Left hindlimb (tissue), 1 donor: ENCODE data around the gene PAF1.
A peak's percentile ranks its signal among the peaks of the same experiment; 100 is the strongest.
"Not testable (repeated sequence)": the region's sequence is repeated elsewhere in the genome, so short reads cannot be mapped to it uniquely, and the experiment has no call there.

Experiments
- DNase-seq: peaks from one replicate; pipeline ENCODE4 v3.0.0-alpha.2; 2018

Gene PAF1

DNA sequence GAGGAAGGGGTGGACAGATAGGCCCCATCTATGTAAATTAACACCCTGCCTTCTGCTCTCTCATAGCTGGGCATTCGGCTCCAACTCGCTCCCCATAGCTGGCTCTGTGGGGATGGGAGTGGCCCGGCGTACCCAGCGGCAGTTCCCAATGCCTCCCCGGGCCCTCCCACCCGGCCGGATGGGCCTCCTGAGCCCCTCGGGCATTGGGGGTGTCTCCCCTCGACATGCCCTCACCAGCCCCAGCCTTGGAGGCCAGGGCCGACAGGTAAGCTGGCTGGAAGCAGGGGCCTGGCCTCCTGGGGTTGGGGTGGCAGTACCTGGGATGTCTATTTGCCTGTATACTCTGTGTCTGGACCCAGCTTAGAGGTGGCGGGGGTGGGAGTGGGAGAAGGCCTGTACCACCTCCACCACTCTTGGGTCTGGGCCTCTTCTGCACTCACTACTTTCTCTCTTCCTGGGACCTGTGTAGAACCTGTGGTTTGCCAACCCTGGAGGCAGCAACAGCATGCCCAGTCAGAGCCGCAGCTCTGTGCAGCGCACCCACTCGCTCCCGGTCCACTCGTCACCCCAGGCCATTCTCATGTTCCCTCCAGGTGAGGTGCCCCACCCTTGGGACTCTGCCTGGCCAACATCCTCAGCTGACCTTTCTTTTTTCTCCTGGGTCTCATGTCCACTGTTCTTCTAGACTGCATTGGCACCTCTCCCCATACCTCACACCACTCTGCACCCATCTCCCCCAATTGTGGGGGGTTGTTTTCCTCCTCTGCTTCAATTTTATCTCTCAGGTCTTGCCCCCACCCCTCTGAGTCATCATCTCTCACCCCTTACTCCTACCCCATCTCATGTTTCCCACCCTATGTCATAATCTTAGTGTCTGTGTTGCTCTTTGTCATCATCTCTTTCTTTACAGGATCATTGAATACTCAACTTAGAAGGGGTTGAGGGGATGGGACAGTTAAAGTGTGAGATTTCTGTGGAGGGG lies 10.1 kb downstream of the PAF1 start:
- DNase-seq: no peak

DNA sequence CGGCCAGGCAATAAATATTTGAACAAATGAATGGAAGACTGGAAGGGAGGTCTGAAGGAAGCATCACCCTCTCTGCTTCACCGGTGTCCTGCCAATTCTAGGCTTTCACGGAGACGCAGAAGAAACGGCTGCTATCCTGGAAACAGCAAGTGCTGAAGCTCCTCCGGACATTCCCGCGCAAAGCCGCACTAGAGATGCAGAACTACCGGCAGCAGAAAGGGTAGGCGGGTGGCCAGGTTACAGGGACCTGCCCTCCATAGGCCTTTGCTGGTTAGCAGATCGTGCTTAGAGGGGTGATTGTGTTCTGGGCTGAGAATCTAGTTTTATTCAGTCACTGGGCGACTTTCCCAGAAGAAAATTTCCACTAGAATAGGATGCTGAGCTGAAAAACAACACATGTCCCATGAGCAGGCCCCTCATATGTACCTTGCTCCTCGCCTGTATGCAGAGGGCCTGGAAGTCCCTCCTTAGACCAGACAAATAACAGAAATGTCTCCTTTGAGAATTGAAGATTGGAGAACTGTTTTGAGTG lies 11.0 kb downstream of the PAF1 start:
- no peak for DNase-seq

DNA sequence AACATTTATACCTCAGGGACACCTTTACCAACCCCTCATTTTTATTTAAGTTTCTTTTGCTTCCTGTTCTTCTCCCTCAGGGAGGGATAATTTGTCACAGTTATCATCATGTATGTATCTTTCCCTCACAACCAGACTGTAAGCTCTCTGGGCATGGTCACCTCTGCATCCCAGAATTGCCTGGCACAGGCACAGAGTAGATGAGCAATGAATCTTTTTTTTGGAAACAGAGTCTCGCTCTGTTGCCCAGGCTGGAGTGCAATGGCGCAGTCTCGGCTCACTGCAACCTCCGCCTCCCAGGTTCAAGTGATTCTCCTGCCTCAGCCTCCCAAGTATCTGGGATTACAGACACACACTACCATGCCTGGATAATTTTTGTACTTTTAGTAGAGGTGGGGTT lies 11.5 kb downstream of the PAF1 start:
- not testable (repeated sequence) for DNase-seq

DNA sequence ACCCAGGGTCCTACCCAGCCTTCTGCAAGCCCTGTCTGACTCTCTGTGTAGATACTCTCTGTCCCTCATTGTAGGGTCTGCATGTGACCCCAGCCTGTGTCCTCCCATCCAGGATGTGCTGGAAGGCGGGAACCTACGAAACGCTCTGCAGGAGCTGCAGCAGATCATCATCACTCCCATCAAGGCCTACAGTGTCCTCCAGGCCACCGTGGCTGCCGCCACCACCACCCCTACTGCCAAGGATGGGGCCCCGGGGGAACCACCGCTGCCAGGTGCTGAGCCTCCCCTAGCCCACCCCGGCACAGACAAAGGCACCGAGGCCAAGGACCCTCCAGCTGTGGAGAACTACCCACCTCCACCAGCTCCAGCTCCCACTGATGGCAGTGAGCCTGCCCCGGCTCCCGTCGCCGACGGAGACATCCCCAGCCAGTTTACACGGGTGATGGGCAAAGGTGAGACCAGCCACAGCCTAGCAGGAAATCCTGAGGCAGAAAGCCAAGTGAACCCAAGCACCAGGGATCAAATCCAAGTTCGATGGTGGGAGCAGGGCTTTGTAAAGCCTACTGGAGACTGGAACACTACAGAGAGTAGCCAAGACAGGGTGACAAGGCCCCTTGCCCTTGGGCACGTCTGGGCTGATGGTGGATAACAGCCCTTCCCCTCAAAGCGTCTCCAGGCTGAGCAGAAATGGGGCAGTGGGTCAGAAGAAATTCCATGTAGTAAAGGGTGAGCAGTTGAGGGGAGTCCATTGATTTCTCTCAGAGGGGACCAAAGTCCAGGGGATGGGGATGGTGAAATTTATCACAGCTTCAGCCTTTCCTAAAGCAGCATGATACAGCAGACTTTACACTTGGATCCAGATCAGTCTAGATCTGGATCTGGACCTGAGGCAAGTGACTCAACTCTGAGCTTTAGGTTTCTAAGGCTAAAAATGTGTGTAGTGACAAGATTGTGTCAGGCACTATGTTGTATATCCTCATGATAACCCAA lies 13.2 kb downstream of the PAF1 start:
- no peak for DNase-seq

DNA sequence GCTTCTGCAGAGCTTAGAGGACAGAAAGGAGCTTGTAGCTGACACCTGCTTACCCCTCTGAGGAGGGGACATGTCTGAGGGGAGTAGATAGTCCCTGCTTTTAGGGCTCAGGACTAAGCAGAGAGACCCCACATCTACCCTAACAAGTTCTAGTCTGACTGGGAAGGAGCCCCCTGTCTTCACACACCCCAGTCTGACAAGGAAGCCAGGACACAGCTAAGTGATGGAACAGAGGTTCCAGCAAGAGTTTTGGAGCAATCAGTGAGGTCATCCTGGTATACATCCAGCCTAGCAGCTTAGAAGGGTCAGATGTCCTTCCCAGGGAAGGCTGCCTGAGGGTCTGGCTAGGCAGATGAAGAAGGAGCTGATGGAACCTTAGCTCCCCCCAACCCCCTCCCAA lies 15.0 kb downstream of the PAF1 start:
- DNase-seq: no peak

DNA sequence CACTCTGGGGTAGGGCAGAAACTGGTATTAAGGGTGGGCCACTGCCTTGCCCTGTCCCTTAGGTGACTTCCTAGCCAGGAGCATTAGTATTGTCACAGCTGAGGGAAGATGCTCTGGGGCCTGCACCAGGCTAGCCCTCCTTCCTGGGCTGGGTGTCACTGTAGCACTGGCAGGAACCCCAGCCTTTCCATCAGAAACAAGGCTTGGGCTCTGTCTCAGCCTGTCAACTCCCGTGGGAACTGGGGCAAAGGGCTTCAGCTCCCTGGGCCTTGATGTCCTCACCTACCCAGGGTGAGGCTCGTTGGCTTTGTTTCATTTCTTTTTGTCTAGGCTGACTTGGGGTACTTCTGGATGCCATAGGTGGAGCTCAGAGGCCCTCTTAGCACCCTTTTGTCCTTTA lies 18.0 kb downstream of the PAF1 start:
- DNase-seq: no peak

DNA sequence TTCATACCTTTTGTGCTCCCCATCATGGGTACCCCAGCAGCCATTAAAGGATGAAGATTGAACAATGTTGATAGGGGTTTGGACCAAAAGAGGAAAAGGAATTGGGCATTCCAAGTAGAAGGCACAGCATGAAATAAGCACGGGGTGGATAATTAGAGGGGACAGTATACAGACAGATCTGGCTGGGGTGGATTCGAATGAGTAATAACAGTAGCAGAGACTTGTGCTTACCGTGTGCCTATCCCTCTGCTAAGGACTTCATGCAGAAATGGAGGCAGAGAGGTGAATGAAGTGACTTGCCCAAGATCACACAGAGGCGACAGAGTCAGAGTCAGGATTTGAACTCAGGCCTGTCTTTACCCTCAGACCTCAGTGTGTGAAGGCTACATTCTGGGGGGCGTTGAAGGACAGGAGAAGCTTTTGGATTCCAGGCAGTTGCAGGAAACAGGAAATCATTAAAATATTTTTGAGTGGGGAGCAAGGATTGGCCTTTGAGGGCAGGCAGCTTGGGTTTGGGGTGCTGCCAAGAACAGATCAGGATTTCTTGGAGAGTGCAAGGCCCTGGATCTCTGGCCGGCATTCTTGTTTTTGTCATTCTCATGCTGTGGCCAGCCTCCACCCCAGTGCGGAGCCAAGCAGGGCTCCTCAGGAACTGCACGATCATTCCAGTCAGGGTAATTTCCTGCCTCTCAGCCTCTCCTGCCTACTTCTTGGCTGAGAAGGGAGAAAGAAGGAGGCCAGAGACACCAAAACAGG lies 18.7 kb downstream of the PAF1 start:
- peak; percentile 92 for DNase-seq

DNA sequence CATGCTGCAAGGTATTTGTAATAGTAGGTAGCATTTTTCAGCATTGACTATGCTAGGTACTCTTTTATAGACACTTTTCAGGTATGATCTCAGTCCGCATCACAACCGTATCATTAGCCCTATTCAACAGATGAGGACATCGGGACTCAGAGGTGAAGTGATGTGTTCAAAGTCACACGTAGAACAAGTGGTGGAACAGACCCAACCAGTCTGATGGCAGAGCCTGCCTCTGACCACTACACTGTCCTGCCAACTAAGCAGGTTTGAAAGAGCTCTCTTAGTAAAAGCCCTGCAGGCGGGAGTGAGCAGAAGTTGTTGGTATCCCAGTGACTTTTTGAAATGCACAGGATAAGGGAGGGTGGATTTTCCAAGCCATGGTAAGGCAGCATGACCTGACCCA lies 20.2 kb downstream of the PAF1 start:
- no peak for DNase-seq

DNA sequence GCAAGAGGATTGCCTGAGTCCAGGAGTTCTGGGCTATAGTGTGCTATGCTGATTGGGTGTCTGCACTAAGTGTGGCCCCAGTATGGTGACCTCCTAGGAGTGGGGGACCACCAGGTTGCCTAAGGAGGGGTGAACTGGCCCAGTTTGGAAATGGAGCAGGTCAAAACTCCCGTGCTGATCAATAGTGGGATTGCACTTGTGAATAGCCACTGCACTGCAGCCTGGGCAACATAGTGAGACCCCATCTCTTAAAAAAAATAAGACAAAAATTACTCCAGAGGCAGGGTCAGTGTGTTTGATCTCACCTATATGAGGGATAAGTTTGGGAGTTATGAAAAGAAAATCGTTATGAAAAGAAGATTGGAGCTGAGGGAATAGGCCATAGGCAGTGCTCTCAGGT lies 21.7 kb downstream of the PAF1 start:
- DNase-seq: no peak

DNA sequence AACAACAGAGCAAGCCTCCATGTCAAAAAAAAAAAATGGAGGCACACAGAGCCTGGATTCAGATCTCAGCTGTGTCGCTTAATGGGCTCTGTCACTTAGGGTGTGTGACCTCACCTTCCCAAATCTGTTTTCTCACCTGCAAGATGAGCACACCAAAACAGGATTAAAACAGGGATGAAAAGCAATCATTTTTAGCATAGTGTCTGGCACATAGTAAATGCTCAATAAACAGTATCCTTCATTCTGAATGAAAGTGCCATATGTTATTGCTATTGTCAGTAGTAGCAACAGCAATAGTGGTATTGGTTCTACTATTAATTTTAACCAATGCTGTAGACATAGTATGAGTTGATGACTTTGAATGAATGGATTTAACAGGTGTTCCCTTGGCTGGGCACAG lies 25.4 kb downstream of the PAF1 start:
- no peak for DNase-seq

DNA sequence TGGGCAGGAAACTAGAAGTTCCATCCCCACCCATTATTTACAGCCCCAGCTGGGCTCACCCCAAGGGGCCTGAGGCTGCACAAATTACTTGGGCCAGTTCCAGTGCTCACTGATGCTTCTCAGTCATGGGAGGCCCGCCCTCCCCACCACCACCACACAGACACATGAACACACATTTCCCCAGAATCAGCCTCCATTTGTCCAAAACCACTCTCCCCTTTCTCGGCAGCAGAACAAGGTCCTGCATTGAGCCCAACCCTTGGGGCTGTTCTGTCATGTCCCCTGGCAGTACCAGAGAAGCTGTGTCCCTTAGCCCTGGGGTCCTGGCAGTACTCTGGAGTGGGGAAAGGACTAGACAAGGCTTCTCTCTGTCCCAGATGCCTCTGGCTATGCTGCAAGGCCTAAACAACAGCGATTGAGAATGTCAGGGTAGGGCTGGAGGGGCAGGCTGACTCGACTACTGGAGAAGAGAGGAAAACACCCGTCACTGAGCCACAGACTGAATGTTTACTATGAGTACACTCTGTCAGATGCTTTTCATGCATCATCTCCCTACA lies 26.9 kb downstream of the PAF1 start:
- DNase-seq: peak; percentile 69

DNA sequence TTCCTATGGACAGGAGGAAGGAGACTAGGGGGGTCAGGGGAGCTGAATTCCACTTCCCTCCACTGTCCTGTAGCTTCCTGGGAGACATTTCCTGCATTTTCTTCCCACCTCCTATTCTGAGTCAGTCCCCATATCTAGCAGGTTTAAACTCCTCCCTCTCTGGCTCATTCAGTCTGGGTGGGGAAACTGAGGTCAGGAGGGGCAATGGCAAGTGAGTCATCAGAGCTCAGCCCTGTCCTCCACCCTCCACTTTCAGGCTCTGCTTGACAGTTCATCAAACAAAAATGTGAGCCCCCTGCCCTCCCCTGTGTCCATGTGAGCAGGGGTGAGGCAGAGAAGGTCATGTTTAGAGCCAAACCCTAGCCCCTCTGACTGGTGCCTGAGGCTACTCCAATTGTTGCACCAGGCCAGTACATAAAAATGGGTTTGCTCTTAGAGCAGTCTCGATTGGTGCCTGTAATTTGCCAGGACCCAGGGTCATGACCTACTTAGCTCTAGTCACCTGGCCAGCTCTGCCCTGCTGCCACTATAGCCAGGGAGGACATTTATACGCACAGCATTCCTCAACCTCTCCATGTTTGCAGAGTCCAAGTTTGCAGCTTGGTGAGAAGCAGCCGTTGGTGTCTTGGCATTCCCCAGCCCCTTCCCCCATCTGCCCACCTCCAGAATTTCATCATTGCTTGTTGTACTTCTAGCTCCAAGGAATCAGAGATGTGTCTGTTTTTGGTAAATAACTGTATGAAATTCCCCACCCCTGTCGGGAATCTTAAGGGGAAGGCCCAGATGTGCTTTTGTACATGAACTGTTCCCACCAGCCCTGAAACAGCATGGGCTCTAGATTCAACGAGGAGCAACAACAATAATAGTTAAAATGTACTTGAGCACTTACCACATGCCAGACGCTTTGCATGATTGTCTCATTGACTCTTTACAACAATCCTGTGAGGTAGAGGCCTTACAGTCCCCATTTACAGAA lies 27.9 kb downstream of the PAF1 start:
- DNase-seq: no peak

DNA sequence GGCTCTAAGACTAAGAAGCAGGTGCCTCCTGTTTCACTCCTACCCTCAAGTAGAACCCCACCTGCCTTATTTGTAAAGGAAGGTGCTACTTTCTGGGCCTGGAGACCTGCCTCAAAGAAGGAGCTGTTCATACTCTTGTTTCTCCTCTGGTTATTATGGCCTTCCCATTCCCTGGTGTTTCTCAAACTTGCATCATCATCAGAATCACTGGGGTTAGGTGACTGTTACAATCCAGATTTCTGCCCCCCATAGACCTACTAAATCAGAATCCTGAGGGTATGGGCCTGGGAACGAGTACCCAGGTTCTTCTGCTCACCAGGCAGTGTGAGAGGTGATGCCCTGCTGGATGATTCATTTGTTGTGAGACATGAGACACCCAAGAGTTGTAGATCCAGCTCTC lies 30.3 kb downstream of the PAF1 start:
- no peak for DNase-seq

DNA sequence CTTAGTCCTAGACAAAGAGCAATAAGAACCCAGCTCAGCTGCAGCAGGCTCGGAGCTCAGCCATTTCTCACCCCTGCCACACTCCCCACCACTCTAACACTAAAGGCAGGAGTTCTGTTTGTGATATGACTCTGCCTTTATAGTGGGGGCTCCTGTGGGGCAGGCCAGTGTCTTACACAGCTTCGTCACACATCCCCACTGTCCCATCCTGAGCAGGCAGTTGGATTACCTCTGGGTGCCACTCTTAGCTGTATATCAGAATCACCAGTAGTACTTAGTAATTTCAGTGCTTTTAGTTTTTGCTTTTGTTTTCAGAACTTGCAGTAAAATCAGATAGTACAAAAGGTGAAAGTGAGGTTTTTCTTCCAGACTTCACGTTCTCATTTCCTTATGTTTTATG lies 31.9 kb downstream of the PAF1 start:
- DNase-seq: no peak

DNA sequence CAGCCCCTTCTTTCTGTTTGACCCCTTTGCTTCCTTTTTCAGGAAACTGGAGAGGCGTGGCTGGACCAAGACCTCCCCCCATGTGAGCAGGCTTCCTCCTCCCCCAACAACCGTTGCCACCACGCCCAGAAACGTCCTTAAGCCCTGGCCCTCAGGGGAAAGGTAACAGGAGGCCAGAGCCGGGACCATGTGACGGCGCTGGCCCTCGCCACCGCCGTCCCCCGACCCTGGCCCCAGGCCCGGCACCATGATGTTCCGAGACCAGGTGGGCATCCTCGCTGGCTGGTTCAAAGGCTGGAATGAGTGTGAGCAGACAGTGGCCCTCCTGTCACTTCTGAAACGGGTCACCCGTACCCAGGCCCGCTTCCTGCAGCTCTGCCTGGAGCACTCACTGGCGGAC lies 34.3 kb downstream of the PAF1 start:
- no peak for DNase-seq

DNA sequence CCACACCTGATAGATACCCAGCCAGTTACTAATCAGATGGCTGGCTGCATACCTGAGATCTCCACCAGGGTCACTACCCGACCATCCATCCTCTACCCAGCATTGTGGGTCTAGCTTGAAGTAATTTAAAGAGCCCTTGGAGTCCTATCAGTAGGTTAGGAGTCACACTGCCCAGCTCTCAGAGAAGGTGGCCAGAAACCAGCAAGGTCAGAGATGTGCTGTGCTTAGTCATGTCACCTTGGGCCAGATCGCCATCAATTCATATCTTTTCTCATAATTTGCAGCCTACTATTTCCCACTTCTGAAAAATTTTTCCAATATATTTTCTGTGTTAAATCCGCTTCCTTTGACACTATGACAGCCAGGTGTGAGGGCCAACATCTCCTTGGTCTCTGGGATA lies 34.8 kb downstream of the PAF1 start:
- DNase-seq: no peak

DNA sequence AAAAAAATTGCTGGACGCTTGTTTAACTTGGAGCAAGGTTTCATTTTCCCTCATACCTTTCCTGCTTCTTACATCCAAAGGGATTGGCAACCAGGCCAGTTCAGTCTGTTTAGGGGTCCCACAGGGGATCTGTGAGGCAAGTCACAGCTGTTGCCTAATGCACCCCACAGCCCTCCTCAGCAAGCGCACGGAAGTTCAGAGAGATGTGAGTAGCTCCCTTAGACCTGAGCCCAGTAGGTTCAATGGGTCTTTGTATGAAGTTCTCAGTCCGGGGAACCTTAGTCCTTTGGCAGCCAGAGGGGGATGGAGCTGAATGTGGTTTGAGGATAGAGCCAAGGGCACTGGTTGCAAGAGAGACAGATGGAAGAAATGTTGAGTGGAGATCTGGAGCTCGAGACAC lies 35.7 kb downstream of the PAF1 start:
- no peak for DNase-seq

DNA sequence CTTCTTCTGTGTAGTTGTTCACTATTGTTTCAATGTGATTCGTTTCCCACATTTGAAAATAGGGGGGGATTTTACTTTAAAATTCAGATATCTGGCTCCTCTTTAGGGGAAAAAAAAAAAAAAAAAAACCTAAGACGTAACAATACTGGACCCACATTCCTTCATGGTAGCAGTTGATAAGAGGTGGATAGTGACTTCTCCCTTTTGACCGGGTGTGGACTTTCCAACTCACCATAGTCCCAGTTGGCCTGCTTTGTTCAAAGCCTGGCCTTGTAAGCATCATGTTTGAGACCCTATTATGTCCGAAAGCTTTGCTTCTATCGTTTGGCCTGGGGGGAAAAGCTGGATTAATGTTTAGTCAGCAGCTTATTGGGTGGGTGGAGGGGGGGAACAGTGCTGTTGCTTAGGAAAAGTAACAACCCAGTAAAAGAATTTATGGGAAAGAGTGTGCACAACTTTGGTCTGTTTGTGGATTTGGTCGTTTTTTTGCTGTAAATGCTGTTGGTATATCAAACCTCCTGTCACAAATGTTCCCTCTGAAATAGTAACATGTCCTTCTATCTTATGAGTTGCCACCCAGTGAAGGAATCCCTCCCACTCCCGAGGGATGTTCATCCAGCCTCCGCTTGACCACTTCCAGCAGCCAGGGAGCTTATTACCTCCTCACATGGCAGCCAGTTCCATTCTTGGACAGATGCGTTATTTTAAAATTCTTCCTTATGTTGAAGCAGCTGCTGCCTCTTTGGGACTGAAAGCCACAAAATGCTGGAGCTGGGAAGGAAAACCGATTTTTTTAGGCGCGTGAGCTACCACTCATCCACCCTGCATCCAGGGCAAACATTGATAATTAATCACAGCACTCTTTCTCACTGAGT lies 38.3 kb downstream of the PAF1 start:
- peak; percentile 62 for DNase-seq

DNA sequence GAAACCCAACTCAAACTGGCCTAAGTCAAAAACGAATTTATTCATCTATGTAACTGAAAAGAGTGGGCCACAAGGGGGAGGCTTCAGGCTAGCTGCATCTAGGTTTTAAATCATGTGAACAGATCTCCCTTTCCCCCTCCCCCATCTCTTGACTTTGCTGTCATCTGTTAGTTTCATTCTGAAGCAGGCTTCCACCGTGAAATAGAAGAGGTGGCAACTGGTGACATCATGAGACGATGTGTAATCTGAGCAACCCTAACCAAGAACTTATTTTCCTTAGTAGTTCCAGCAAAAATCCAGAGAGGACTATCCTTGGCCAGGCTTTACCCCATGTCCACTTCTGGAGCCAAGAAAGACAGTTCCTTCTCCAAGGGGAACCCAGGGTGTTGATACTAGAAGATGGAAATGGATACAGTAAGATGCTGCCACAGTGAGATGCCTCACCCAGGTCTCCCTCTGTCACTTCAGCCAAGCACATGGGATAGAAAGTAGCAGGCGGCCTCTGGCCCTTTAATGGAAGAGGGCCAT lies 39.3 kb downstream of the PAF1 start:
- no peak for DNase-seq

DNA sequence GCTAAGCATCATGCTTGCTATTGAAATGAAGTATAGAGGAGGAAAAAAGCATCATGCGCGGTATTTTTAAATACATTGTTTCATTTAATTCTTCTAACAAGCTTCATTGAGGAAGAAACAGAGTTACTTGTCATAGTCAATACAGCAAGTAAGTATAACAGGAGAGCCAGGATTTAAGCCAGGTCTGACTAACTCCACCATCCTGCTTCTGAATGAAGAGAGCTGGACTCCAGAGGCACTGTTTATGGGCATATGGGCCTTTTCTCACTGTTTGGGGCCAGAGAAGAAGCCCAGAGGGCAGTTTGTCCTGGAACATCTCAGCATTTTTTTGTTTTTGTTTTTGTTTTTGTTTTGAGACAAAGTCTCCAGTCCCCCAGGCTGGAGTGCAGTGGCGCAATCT lies 40.8 kb downstream of the PAF1 start:
- no peak for DNase-seq
